Thyroid gland (tissue), 4 donors: ENCODE data around the gene TMEM127.

Experiments used
- CTCF ChIP-seq, 6 experiments: fragments of 200-600 bp in 3 of 6; fragments of 450-650 bp in 3 of 6; sonication (generic) in 3 of 6; IDR thresholded peaks; one replicate each; pipeline ENCODE4 v1.5.1; 2016 to 2019; ENCODE audit warnings: antibody characterized with exemption in 6 of 6, mild to moderate bottlenecking in 2 of 6, inconsistent platforms in 1 of 6, moderate library complexity in 1 of 6
- POLR2A ChIP-seq, 2 donors: fragments of 450-650 bp; IDR thresholded peaks; one replicate each; pipeline ENCODE4 v1.6.1; 2017; ENCODE audit warnings: antibody characterized with exemption in 2 of 2, mild to moderate bottlenecking in 2 of 2, moderate library complexity in 1 of 2

DNA sequence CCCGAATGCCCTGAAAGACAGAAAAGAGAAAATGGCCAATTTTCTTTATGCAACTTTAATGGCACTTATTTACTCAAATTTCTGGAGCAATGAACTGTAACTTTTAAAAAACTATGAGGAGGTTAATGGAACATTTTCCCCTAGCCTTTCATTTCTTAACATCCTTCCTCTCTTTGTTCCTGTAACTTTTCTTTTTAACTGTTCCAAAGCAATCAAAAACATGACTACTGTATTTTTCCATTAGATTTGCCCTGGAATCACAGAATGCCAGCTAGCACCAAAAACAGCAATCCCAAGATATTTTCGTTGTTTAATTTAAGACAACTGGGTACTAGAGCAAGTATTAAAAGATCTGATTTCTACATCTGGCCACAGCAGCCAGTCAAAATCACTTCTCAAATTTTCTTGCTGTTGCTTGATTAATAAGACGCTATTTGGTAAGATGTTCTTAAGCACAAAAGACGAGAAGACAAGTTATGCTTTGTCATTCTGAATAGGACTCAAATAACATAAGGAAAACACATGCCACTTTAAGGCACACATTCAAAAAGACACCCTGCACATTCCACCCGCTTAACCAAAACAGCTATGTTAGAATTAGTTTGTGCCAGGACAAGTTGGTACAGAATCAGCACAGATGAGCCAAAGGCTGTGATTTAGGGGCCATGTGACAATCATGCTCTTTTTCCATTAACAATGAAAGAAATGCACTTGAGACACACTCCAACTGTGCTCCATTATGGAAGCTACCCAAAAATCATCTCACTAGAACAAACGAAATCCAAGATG, 60.8 kb downstream of the TMEM127 start:
- no peak for TF ChIP-seq CTCF (IDR thresholded peaks at IDR 0.05)
- TF ChIP-seq POLR2A (IDR thresholded peaks at IDR 0.05), result peak in 1 of 2 donors; percentile 50
